H9 (cell line): Measurements from ENCODE around the gene ITPKA. TPM values are rescaled to one million over a fixed set of nuclear protein-coding genes. Genes with fewer than 3 reads are reported as not detected.

Experiments used
- DNase-seq: peaks from one replicate; pipeline ENCODE4 v3.0.0-alpha.2; 2017
- H2AFZ ChIP-seq: one replicate; pipeline ENCODE4 v1.6.1; 2013; ENCODE audit warnings: mild to moderate bottlenecking, low read length, control low read depth, moderate library complexity
- H2AK5ac ChIP-seq: 2 replicates; pipeline ENCODE4 v1.6.1; 2013; ENCODE audit warnings: low read length, control low read depth, mixed read lengths; ENCODE audit not compliant: insufficient read length
- H2BK120ac ChIP-seq: one replicate; pipeline ENCODE4 v1.6.1; 2013; ENCODE audit warnings: low read depth, mild to moderate bottlenecking, low read length, control low read depth, inconsistent platforms; ENCODE audit not compliant: poor library complexity, severe bottlenecking
- H2BK12ac ChIP-seq: 2 replicates; pipeline ENCODE4 v1.6.1; 2013; ENCODE audit warnings: low read length, control low read depth, mixed read lengths, low read depth; ENCODE audit not compliant: insufficient read length
- H2BK15ac ChIP-seq: 2 replicates; pipeline ENCODE4 v1.6.1; 2013; ENCODE audit warnings: low read depth, low read length, control low read depth
- H2BK20ac ChIP-seq: one replicate; pipeline ENCODE4 v1.6.1; 2013; ENCODE audit warnings: low read depth, mild to moderate bottlenecking, low read length, control low read depth, inconsistent platforms; ENCODE audit not compliant: poor library complexity, severe bottlenecking
- H2BK5ac ChIP-seq: 2 replicates; pipeline ENCODE4 v1.6.1; 2013; ENCODE audit warnings: low read length, control low read depth, mixed read lengths; ENCODE audit not compliant: insufficient read length
- H3K14ac ChIP-seq: 2 replicates; pipeline ENCODE4 v1.6.1; 2013; ENCODE audit warnings: low read length, control low read depth; ENCODE audit not compliant: insufficient read depth
- H3K18ac ChIP-seq: 2 replicates; pipeline ENCODE4 v1.6.1; 2013; ENCODE audit warnings: low read depth, mild to moderate bottlenecking, mixed read lengths, low read length, control low read depth; ENCODE audit not compliant: insufficient read length
- H3K23ac ChIP-seq: 2 replicates; pipeline ENCODE4 v1.6.1; 2013; ENCODE audit warnings: low read length, control low read depth, mixed read lengths, low read depth; ENCODE audit not compliant: insufficient read length
- H3K23me2 ChIP-seq: 2 replicates; pipeline ENCODE4 v1.6.1; 2013; ENCODE audit warnings: low read depth, mild to moderate bottlenecking, mixed read lengths, low read length, control low read depth; ENCODE audit not compliant: insufficient read length, poor library complexity, severe bottlenecking
- H3K27ac ChIP-seq: 2 replicates; pipeline ENCODE4 v1.5.1; 2013; ENCODE audit warnings: low read length, control low read depth, mixed read lengths, low read depth; ENCODE audit not compliant: insufficient read length
- H3K27me3 ChIP-seq: 2 replicates; pipeline ENCODE4 v1.6.1; 2013; ENCODE audit warnings: low read length, control low read depth, inconsistent platforms; ENCODE audit not compliant: insufficient read depth
- H3K4ac ChIP-seq: 2 replicates; pipeline ENCODE4 v1.6.1; 2013; ENCODE audit warnings: low read depth, mild to moderate bottlenecking, control low read depth, inconsistent platforms, low read length, moderate library complexity
- H3K4me1 ChIP-seq: 2 replicates; pipeline ENCODE4 v1.6.1; 2013; ENCODE audit warnings: low read length, control low read depth, inconsistent platforms; ENCODE audit not compliant: insufficient read depth
- H3K4me2 ChIP-seq: 2 replicates; pipeline ENCODE4 v1.6.1; 2013; ENCODE audit warnings: low read length, control low read depth, mixed read lengths; ENCODE audit not compliant: insufficient read length, insufficient read depth
- H3K56ac ChIP-seq: 2 replicates; pipeline ENCODE4 v1.6.1; 2013; ENCODE audit warnings: low read depth, mild to moderate bottlenecking, mixed read lengths, low read length, control low read depth; ENCODE audit not compliant: insufficient read length
- H3K79me1 ChIP-seq: 2 replicates; pipeline ENCODE4 v1.6.1; 2013; ENCODE audit warnings: low read depth, mild to moderate bottlenecking, moderate library complexity, low read length, control low read depth, inconsistent platforms; ENCODE audit not compliant: insufficient read depth, poor library complexity, severe bottlenecking
- H3K79me2 ChIP-seq: 2 replicates; pipeline ENCODE4 v1.6.1; 2013; ENCODE audit warnings: low read length, control low read depth, inconsistent platforms; ENCODE audit not compliant: insufficient read depth
- H3K9ac ChIP-seq: 2 replicates; pipeline ENCODE4 v1.6.1; 2013; ENCODE audit warnings: low read length, control low read depth, mixed read lengths; ENCODE audit not compliant: insufficient read length; ENCODE audit errors: extremely low read depth
- H3K9me3 ChIP-seq: one replicate; pipeline ENCODE4 v1.6.1; 2013; ENCODE audit warnings: low read depth, low read length, inconsistent platforms; ENCODE audit not compliant: control insufficient read depth
- H3T11ph ChIP-seq: one replicate; pipeline ENCODE4 v1.6.1; 2013; ENCODE audit warnings: mild to moderate bottlenecking, low read length, control low read depth, inconsistent platforms
- H4K20me1 ChIP-seq: one replicate; pipeline ENCODE4 v1.6.1; 2013; ENCODE audit not compliant: control insufficient read depth, insufficient read length, insufficient read depth
- H4K5ac ChIP-seq: 2 replicates; pipeline ENCODE4 v1.6.1; 2013; ENCODE audit warnings: low read depth, mild to moderate bottlenecking, mixed read lengths, low read length, control low read depth; ENCODE audit not compliant: insufficient read length
- H4K8ac ChIP-seq: replicated peaks from 2 replicates; pipeline ENCODE4 v1.6.1; 2013; ENCODE audit warnings: low read length, control low read depth, mixed read lengths, low read depth; ENCODE audit not compliant: insufficient read length
- H4K91ac ChIP-seq: 2 replicates; pipeline ENCODE4 v1.6.1; 2013; ENCODE audit warnings: low read depth, mild to moderate bottlenecking, moderate library complexity, mixed read lengths, low read length, control low read depth; ENCODE audit not compliant: insufficient read length
- H3K27ac Mint-ChIP-seq, 3 experiments: 2 replicates in 2 of 3; 3 replicates in 1 of 3; pipeline ENCODE4 v1.8.0; 2020 to 2021; ENCODE audit warnings: mixed read lengths in 3 of 3, mild to moderate bottlenecking in 1 of 3, moderate library complexity in 1 of 3
- H3K27me3 Mint-ChIP-seq: 2 replicates; pipeline ENCODE4 v1.8.0; 2021; ENCODE audit warnings: low read depth, mild to moderate bottlenecking, moderate library complexity, mixed read lengths
- H3K36me3 Mint-ChIP-seq, 3 experiments: 2 replicates in 2 of 3; 3 replicates in 1 of 3; pipeline ENCODE4 v1.8.0; 2020 to 2021; ENCODE audit warnings: low read depth in 3 of 3, mixed read lengths in 3 of 3; ENCODE audit not compliant: insufficient read depth in 1 of 3
- H3K4me1 Mint-ChIP-seq, 2 experiments: 2 replicates each; pipeline ENCODE4 v1.8.0; 2020; ENCODE audit warnings: mixed read lengths in 2 of 2
- H3K4me3 Mint-ChIP-seq, 2 experiments: 2 replicates in 1 of 2; 3 replicates in 1 of 2; pipeline ENCODE4 v1.8.0; 2020 to 2021; ENCODE audit warnings: mild to moderate bottlenecking in 2 of 2, mixed read lengths in 2 of 2, moderate library complexity in 1 of 2
- H3K9me3 Mint-ChIP-seq, 2 experiments: 2 replicates in 1 of 2; 3 replicates in 1 of 2; pipeline ENCODE4 v1.8.0; 2020; ENCODE audit warnings: mild to moderate bottlenecking in 2 of 2, mixed read lengths in 2 of 2, moderate library complexity in 1 of 2
- CTCF ChIP-seq: fragments of 200-600 bp; sonication (generic); conservative IDR thresholded peaks from 3 replicates; pipeline ENCODE4 v1.8.0; 2021; ENCODE audit warnings: antibody characterized with exemption, mild to moderate bottlenecking
- WGBS: extraction: QIAGEN DNeasy Blood & Tissue Kit; methylation state at CpG from one replicate; pipeline ENCODE4 v1.1.7; 2013; ENCODE audit warnings: missing lambda C conversion rate, low lambda C conversion rate, mixed read lengths; ENCODE audit not compliant: insufficient read length; ENCODE audit errors: extremely low coverage; 5-methylcytosine and 5-hydroxymethylcytosine counted together
- total RNA-seq: library from RNA; stranded (reverse); gene quantifications from 2 replicates; pipeline ENCODE4 v1.2.1, GENCODE V29; 2021

The ITPKA gene
- total RNA-seq, 1 experiment from 2014 or later, result 0.77 TPM

GRCh38 chr15:41511899-41512369 lies 18.3 kb downstream of the ITPKA start:
- no peak overlapping the region for H2BK120ac ChIP-seq
- WGBS, result no CpG with 5 or more reads among the region's 49 CpGs
- H2BK5ac ChIP-seq, result no peak overlapping the region
- H2BK15ac ChIP-seq, result no peak overlapping the region
- no peak overlapping the region for H3K4ac ChIP-seq
- H3K9me3 ChIP-seq, result no peaks in the 10 kb centered on the region
- no peak overlapping the region for H2AFZ ChIP-seq
- Mint-ChIP-seq H3K36me3 (peaks cover 6 to 9% (median 8%) of the 10 kb centered on the region in 3 experiments), H3K27me3 (peaks cover 81% of the 10 kb centered on the region), H3K27ac (no peak overlapping the region), H3K4me3 (peak overlapping the region; percentile 60 to 84), H3K9me3 (no peaks in the 10 kb centered on the region; a peak in 1 of 5 replicates), H3K4me1 (peaks cover 23 to 27% of the 10 kb centered on the region in 2 experiments)
- no peak overlapping the region for H3K9ac ChIP-seq
- H2BK20ac ChIP-seq, result no peak overlapping the region
- no peaks in the 10 kb centered on the region for H3K4me1 ChIP-seq
- peak overlapping the region; percentile 87 for H3K4me2 ChIP-seq
- no peak overlapping the region for H3K56ac ChIP-seq
- peaks cover 30% of the 10 kb centered on the region for H3K27me3 ChIP-seq
- no peak overlapping the region for H4K8ac ChIP-seq
- H4K5ac ChIP-seq, result no peak overlapping the region
- no peak overlapping the region for H4K91ac ChIP-seq
- H3K23ac ChIP-seq, result no peak overlapping the region
- H3K79me1 ChIP-seq, result no peaks in the 10 kb centered on the region
- H3T11ph ChIP-seq, result no peak overlapping the region
- H2BK12ac ChIP-seq, result no peak overlapping the region
- no peak overlapping the region for H3K18ac ChIP-seq
- no peaks in the 10 kb centered on the region for H3K79me2 ChIP-seq
- H3K23me2 ChIP-seq, result peaks cover 11% of the 10 kb centered on the region
- H3K27ac ChIP-seq, result no peak overlapping the region
- TF ChIP-seq CTCF, result no peak
- H3K14ac ChIP-seq, result no peak overlapping the region
- H2AK5ac ChIP-seq, result no peak overlapping the region
- no peaks in the 10 kb centered on the region for H4K20me1 ChIP-seq
- DNase-seq, result no peak
